ENCODE results near the gene UBIAD1. TPM values are rescaled to one million over a fixed set of nuclear protein-coding genes. Genes with fewer than 3 reads are reported as not detected.

UBIAD1 gene
- polyA plus RNA-seq, 1 experiment = 10.0 TPM

- no peak for DNase-seq (ENCODE audit: low read depth, low spot score)
- Histone ChIP-seq H3K9me3 (ENCODE audit: control insufficient read depth, insufficient read depth, low read length) (no peaks in the 10 kb centered on the region), H3K27ac (ENCODE audit: low read depth, low read length) (no peak overlapping the region), H3K4me3 (ENCODE audit: low read depth, low read length) (no peak overlapping the region), H3K27me3 (ENCODE audit: control insufficient read depth, insufficient read depth, low read length) (peaks cover 34% of the 10 kb centered on the region)
- POLR2A ChIA-PET = no interaction called here
- TF ChIP-seq CTCF (IDR thresholded peaks at IDR 0.05; ENCODE audit: low read depth, low read length) = no peak
- CTCF ChIA-PET = interaction anchor here (0.6 kb wide), 1 partner anchor 333 kb away, joined by 4 read pairs; no protein-coding TSS in a partner anchor
Measured at GRCh38 chr1:11308699-11309224, 35.8 kb downstream of the UBIAD1 start.

- ChIA-PET CTCF (interaction anchor here (0.6 kb wide), 1 partner anchor 333 kb away, joined by 4 read pairs; no protein-coding TSS in a partner anchor), POLR2A (no interaction called here)
- DNase-seq (ENCODE audit: low read depth, low spot score) = no peak
- Histone ChIP-seq H3K9me3 (ENCODE audit: control insufficient read depth, insufficient read depth, low read length) (no peaks in the 10 kb centered on the region), H3K4me3 (ENCODE audit: low read depth, low read length) (no peak overlapping the region), H3K27me3 (ENCODE audit: control insufficient read depth, insufficient read depth, low read length) (peaks cover 34% of the 10 kb centered on the region), H3K27ac (ENCODE audit: low read depth, low read length) (no peak overlapping the region)
- no peak for TF ChIP-seq CTCF (IDR thresholded peaks at IDR 0.05; ENCODE audit: low read depth, low read length)
Measured at GRCh38 chr1:11309385-11309784, 36.4 kb downstream of the UBIAD1 start.

GRCh38 chr1:11311816-11312755 lies 39.1 kb downstream of the UBIAD1 start:
- POLR2A ChIA-PET = no interaction called here
- no peak overlapping the region for H3K27ac ChIP-seq (ENCODE audit: low read depth, low read length)

GRCh38 chr1:11314959-11315358 lies 42.0 kb downstream of the UBIAD1 start:
- H3K9me3 ChIP-seq (ENCODE audit: control insufficient read depth, insufficient read depth, low read length) = no peaks in the 10 kb centered on the region
- H3K4me3 ChIP-seq (ENCODE audit: low read depth, low read length) = no peak overlapping the region
- no peak for DNase-seq (ENCODE audit: low read depth, low spot score)
- CTCF ChIA-PET = no interaction called here
- H3K27ac ChIP-seq (ENCODE audit: low read depth, low read length) = no peak overlapping the region
- POLR2A ChIA-PET = interaction anchor here (0.7 kb wide), 1 partner anchor 13 kb away, joined by 3 read pairs; no protein-coding TSS in a partner anchor
- no peak for TF ChIP-seq CTCF (IDR thresholded peaks at IDR 0.05; ENCODE audit: low read depth, low read length)
- H3K27me3 ChIP-seq (ENCODE audit: control insufficient read depth, insufficient read depth, low read length) = peaks cover 32% of the 10 kb centered on the region

More at GRCh38 chr1:11311816-11312755, 39.1 kb downstream of the UBIAD1 start:
- CTCF ChIA-PET = no interaction called here
- TF ChIP-seq CTCF (IDR thresholded peaks at IDR 0.05; ENCODE audit: low read depth, low read length) = no peak
- no peak for DNase-seq (ENCODE audit: low read depth, low spot score)
- no peak overlapping the region for H3K4me3 ChIP-seq (ENCODE audit: low read depth, low read length)
- no peaks in the 10 kb centered on the region for H3K9me3 ChIP-seq (ENCODE audit: control insufficient read depth, insufficient read depth, low read length)
- peaks cover 39% of the 10 kb centered on the region for H3K27me3 ChIP-seq (ENCODE audit: control insufficient read depth, insufficient read depth, low read length)

- TF ChIP-seq CTCF (IDR thresholded peaks at IDR 0.05; ENCODE audit: low read depth, low read length) = no peak
- Histone ChIP-seq H3K27me3 (ENCODE audit: control insufficient read depth, insufficient read depth, low read length) (peaks cover 21% of the 10 kb centered on the region), H3K4me3 (ENCODE audit: low read depth, low read length) (no peak overlapping the region), H3K27ac (ENCODE audit: low read depth, low read length) (no peak overlapping the region), H3K9me3 (ENCODE audit: control insufficient read depth, insufficient read depth, low read length) (no peaks in the 10 kb centered on the region)
- no peak for DNase-seq (ENCODE audit: low read depth, low spot score)
- ChIA-PET CTCF (no interaction called here), POLR2A (no interaction called here)
Measured at GRCh38 chr1:11316701-11317100, 43.7 kb downstream of the UBIAD1 start.

Measured in AG04450 (cell line).